Measurements from ENCODE around the gene ABAT. TPM values are rescaled to one million over a fixed set of nuclear protein-coding genes. Genes with fewer than 3 reads are reported as not detected.

Gene ABAT
- total and polyA plus RNA-seq, 9 donors: 3.8 to 20.3 (median 13.6) TPM

GRCh38 chr16:8628981-8629725 is 45.3 kb upstream of the ABAT start:
- intact Hi-C loops (cut with DNase I): no loop called here
- 88 to 93% (median 90%) methylated on average over 16 of the region's 16 CpGs for WGBS, 3 donors
- Histone ChIP-seq H3K27me3 (no peaks in the 10 kb centered on the region), H3K9me3 (no peaks in the 10 kb centered on the region), H3K4me3 (no peak overlapping the region), H3K36me3 (no peaks in the 10 kb centered on the region), H3K27ac (no peak overlapping the region), H3K4me1 (ENCODE audit: insufficient read depth) (no peaks in the 10 kb centered on the region)
- no peak for TF ChIP-seq CTCF (IDR thresholded peaks at IDR 0.05)
- TF ChIP-seq POLR2A (IDR thresholded peaks at IDR 0.05): no peak
- TF ChIP-seq EP300 (IDR thresholded peaks at IDR 0.05): no peak
- DNase-seq: no peak

GRCh38 chr16:8630255-8630953 is 44.0 kb upstream of the ABAT start:
- no peak for TF ChIP-seq EP300 (IDR thresholded peaks at IDR 0.05)
- TF ChIP-seq POLR2A (IDR thresholded peaks at IDR 0.05): no peak
- TF ChIP-seq CTCF (IDR thresholded peaks at IDR 0.05): no peak
- intact Hi-C loops (cut with DNase I): no loop called here
- no peak overlapping the region for H3K4me3 ChIP-seq
- no peaks in the 10 kb centered on the region for H3K4me1 ChIP-seq (ENCODE audit: insufficient read depth)
- 82 to 88% (median 84%) methylated on average over 11 of the region's 11 CpGs for WGBS, 3 donors
- H3K9me3 ChIP-seq: no peaks in the 10 kb centered on the region
- no peaks in the 10 kb centered on the region for H3K36me3 ChIP-seq
- no peak for DNase-seq
- H3K27ac ChIP-seq: no peak overlapping the region
- H3K27me3 ChIP-seq: no peaks in the 10 kb centered on the region

- 82 to 86% (median 83%) methylated on average over 9 of the region's 9 CpGs for WGBS, 3 donors
- DNase-seq: no peak
- no peaks in the 10 kb centered on the region for H3K36me3 ChIP-seq
- no peaks in the 10 kb centered on the region for H3K27me3 ChIP-seq
- TF ChIP-seq CTCF (IDR thresholded peaks at IDR 0.05) (no peak), POLR2A (IDR thresholded peaks at IDR 0.05) (no peak), EP300 (IDR thresholded peaks at IDR 0.05) (no peak)
- no peak overlapping the region for H3K4me3 ChIP-seq
- intact Hi-C loops (cut with DNase I): no loop called here
- H3K9me3 ChIP-seq: no peaks in the 10 kb centered on the region
- H3K27ac ChIP-seq: no peak overlapping the region
- H3K4me1 ChIP-seq (ENCODE audit: insufficient read depth): no peaks in the 10 kb centered on the region
Observed at GRCh38 chr16:8631373-8631772, 43.0 kb upstream of the ABAT start.

- TF ChIP-seq CTCF (IDR thresholded peaks at IDR 0.05): no peak
- TF ChIP-seq EP300 (IDR thresholded peaks at IDR 0.05): no peak
- no peak for TF ChIP-seq POLR2A (IDR thresholded peaks at IDR 0.05)
- Histone ChIP-seq H3K9me3 (no peaks in the 10 kb centered on the region), H3K4me1 (ENCODE audit: insufficient read depth) (no peaks in the 10 kb centered on the region), H3K36me3 (no peaks in the 10 kb centered on the region), H3K4me3 (no peak overlapping the region), H3K27me3 (no peaks in the 10 kb centered on the region), H3K27ac (no peak overlapping the region)
- no peak for DNase-seq
- intact Hi-C loops (cut with DNase I): no loop called here
- WGBS, 3 donors: 57 to 66% (median 61%) methylated on average over 15 of the region's 15 CpGs
Observed at GRCh38 chr16:8631818-8632465, 42.5 kb upstream of the ABAT start.

All from ovary (tissue), 9 donors.